ENCODE results near the gene TTLL8.
"Not testable (repeated sequence)": the region's sequence is repeated elsewhere in the genome, so short reads cannot be mapped to it uniquely, and the experiment has no call there.

Gene TTLL8

GRCh38 chr22:49989826-49990225, 68.3 kb downstream of the TTLL8 start:
- H3K27ac Mint-ChIP-seq, H3K4me3 Mint-ChIP-seq, ATAC-seq, DNase-seq: not testable (repeated sequence)
- Mint-ChIP-seq H3K27me3 (peaks cover 16% of the 10 kb centered on the region), H3K9me3 (peaks cover 27 to 48% of the 10 kb centered on the region in 2 donors), H3K4me1 (peaks cover 19% of the 10 kb centered on the region)

- Mint-ChIP-seq H3K9me3 (peaks cover 21 to 49% of the 10 kb centered on the region in 2 donors), H3K27me3 (peaks cover 26% of the 10 kb centered on the region), H3K4me3 (no peak overlapping the region), H3K27ac (no peak overlapping the region), H3K4me1 (peaks cover 7% of the 10 kb centered on the region)
- DNase-seq (no peak), ATAC-seq (no peak)
Observed at GRCh38 chr22:49986325-49986724, 71.8 kb downstream of the TTLL8 start.

- H3K27me3 Mint-ChIP-seq = peaks cover 26% of the 10 kb centered on the region
- peak; percentile 75 for ATAC-seq
- H3K4me1 Mint-ChIP-seq = peaks cover 13% of the 10 kb centered on the region
- DNase-seq = peak; percentile 36 to 39
- H3K27ac Mint-ChIP-seq = no peak overlapping the region
- no peak overlapping the region for H3K4me3 Mint-ChIP-seq
- peaks cover 23 to 40% of the 10 kb centered on the region in 2 donors for H3K9me3 Mint-ChIP-seq
Observed at GRCh38 chr22:49983148-49984042, 74.7 kb downstream of the TTLL8 start.

- not testable (repeated sequence) for DNase-seq, H3K27ac Mint-ChIP-seq, ATAC-seq, H3K4me3 Mint-ChIP-seq
- Mint-ChIP-seq H3K27me3 (peaks cover 26% of the 10 kb centered on the region), H3K9me3 (peaks cover 23 to 40% of the 10 kb centered on the region in 2 donors), H3K4me1 (peaks cover 13% of the 10 kb centered on the region)
Observed at GRCh38 chr22:49981799-49982198, 76.3 kb downstream of the TTLL8 start.

GRCh38 chr22:49979587-49980264, 78.4 kb downstream of the TTLL8 start:
- ATAC-seq = peak; percentile 18
- H3K4me3 Mint-ChIP-seq = no peak overlapping the region
- H3K9me3 Mint-ChIP-seq = peaks cover 21 to 28% of the 10 kb centered on the region in 2 donors
- peaks cover 29% of the 10 kb centered on the region for H3K4me1 Mint-ChIP-seq
- peaks cover 10% of the 10 kb centered on the region for H3K27me3 Mint-ChIP-seq
- H3K27ac Mint-ChIP-seq = no peak overlapping the region
- peak in 1 of 2 donors; percentile 53 for DNase-seq

- Mint-ChIP-seq H3K4me3 (no peak overlapping the region), H3K4me1 (peaks cover 22% of the 10 kb centered on the region), H3K27me3 (no peaks in the 10 kb centered on the region), H3K9me3 (peaks cover 20 to 21% of the 10 kb centered on the region in 2 donors), H3K27ac (no peak overlapping the region)
- ATAC-seq = no peak
- no peak for DNase-seq
Observed at GRCh38 chr22:49977578-49977977, 80.5 kb downstream of the TTLL8 start.

GRCh38 chr22:49976439-49977175, 81.5 kb downstream of the TTLL8 start:
- H3K4me1 Mint-ChIP-seq = peaks cover 22% of the 10 kb centered on the region
- peak; percentile 57 to 76 for DNase-seq
- H3K9me3 Mint-ChIP-seq = peaks cover 20 to 21% of the 10 kb centered on the region in 2 donors
- H3K27me3 Mint-ChIP-seq = no peaks in the 10 kb centered on the region
- H3K4me3 Mint-ChIP-seq = no peak overlapping the region
- H3K27ac Mint-ChIP-seq = no peak overlapping the region
- peak; percentile 66 for ATAC-seq

GRCh38 chr22:49975543-49976389, 82.3 kb downstream of the TTLL8 start:
- Mint-ChIP-seq H3K9me3 (peaks cover 18 to 20% of the 10 kb centered on the region in 2 donors), H3K27ac (peak overlapping the region; percentile 51 to 83), H3K4me1 (peaks cover 25% of the 10 kb centered on the region), H3K27me3 (no peaks in the 10 kb centered on the region), H3K4me3 (peak overlapping the region; percentile 35 to 40)
- peak; percentile 66 to 72 for DNase-seq
- peak; percentile 54 for ATAC-seq

- ATAC-seq (no peak), DNase-seq (no peak)
- Mint-ChIP-seq H3K27me3 (no peaks in the 10 kb centered on the region), H3K27ac (no peak overlapping the region), H3K4me3 (no peak overlapping the region), H3K9me3 (peaks cover 7 to 8% of the 10 kb centered on the region in 2 donors), H3K4me1 (peaks cover 36% of the 10 kb centered on the region)
Observed at GRCh38 chr22:49973018-49973961, 84.8 kb downstream of the TTLL8 start.

GRCh38 chr22:49972163-49973017, 85.7 kb downstream of the TTLL8 start:
- Mint-ChIP-seq H3K27ac (no peak overlapping the region), H3K27me3 (no peaks in the 10 kb centered on the region), H3K4me3 (no peak overlapping the region), H3K4me1 (peaks cover 44% of the 10 kb centered on the region), H3K9me3 (peaks cover 7 to 8% of the 10 kb centered on the region in 2 donors)
- no peak for ATAC-seq
- peak in 1 of 2 donors; percentile 31 for DNase-seq

- ATAC-seq (peak; percentile 61), DNase-seq (peak; percentile 49 to 50)
- H3K27me3 Mint-ChIP-seq = no peaks in the 10 kb centered on the region
- H3K27ac Mint-ChIP-seq = peak overlapping the region; percentile 92 to 98
- H3K9me3 Mint-ChIP-seq = peaks cover 7 to 8% of the 10 kb centered on the region in 2 donors
- H3K4me1 Mint-ChIP-seq = peaks cover 49% of the 10 kb centered on the region
- H3K4me3 Mint-ChIP-seq = peak overlapping the region; percentile 83 to 84
Observed at GRCh38 chr22:49971232-49972162, 86.6 kb downstream of the TTLL8 start.

- peak overlapping the region; percentile 92 to 98 for H3K27ac Mint-ChIP-seq
Observed at GRCh38 chr22:49970528-49971231, 87.4 kb downstream of the TTLL8 start.

More at GRCh38 chr22:49970528-49971231, 87.4 kb downstream of the TTLL8 start:
- peaks cover 51% of the 10 kb centered on the region for H3K4me1 Mint-ChIP-seq
- peak; percentile 89 for ATAC-seq
- DNase-seq = peak; percentile 93 to 97
- H3K4me3 Mint-ChIP-seq = peak overlapping the region; percentile 83 to 84
- H3K9me3 Mint-ChIP-seq = peaks cover 7% of the 10 kb centered on the region in 2 donors
- no peaks in the 10 kb centered on the region for H3K27me3 Mint-ChIP-seq

Data from stimulated activated naive CD8-positive, alpha-beta T cell treated with anti-CD3 and anti-CD28 coated beads, Interleukin-15, amount 100 ng/mL, for 72 hours (primary cell).